ENCODE measurements around the gene HPD.
A peak's percentile ranks its signal among the peaks of the same experiment; 100 is the strongest.

GRCh38 chr12:121803861-121804416 is 54.7 kb downstream of the HPD start, which contains the start of gene SETD1B:
- TF ChIP-seq, protein P1, sequence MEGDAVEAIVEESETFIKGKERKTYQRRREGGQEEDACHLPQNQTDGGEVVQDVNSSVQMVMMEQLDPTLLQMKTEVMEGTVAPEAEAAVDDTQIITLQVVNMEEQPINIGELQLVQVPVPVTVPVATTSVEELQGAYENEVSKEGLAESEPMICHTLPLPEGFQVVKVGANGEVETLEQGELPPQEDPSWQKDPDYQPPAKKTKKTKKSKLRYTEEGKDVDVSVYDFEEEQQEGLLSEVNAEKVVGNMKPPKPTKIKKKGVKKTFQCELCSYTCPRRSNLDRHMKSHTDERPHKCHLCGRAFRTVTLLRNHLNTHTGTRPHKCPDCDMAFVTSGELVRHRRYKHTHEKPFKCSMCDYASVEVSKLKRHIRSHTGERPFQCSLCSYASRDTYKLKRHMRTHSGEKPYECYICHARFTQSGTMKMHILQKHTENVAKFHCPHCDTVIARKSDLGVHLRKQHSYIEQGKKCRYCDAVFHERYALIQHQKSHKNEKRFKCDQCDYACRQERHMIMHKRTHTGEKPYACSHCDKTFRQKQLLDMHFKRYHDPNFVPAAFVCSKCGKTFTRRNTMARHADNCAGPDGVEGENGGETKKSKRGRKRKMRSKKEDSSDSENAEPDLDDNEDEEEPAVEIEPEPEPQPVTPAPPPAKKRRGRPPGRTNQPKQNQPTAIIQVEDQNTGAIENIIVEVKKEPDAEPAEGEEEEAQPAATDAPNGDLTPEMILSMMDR (IDR thresholded peaks at IDR 0.05), result no peak
- TF ChIP-seq POLR2A (IDR thresholded peaks at IDR 0.05), result peak; percentile 10
